Smooth muscle cell (in vitro differentiated cells): ENCODE measurements around the gene LYPD4. TPM values are rescaled to one million over a fixed set of nuclear protein-coding genes. Genes with fewer than 3 reads are reported as not detected.

Experiments used
- DNase-seq: peaks from one replicate; lab custom pipeline; 2025; ENCODE audit not compliant: unreplicated experiment; lab: John Stamatoyannopoulos, UW
- H2AFZ ChIP-seq: fragments of 200-600 bp; sonication (generic); 2 replicates; pipeline ENCODE4 v1.6.0; 2016; ENCODE audit warnings: antibody characterized with exemption, low read depth, mild to moderate bottlenecking
- H3F3A ChIP-seq: fragments of 200-600 bp; sonication (generic); 2 replicates; pipeline ENCODE4 v1.6.0; 2017; ENCODE audit warnings: antibody characterized with exemption, low read depth
- H3K27ac ChIP-seq: fragments of 200-600 bp; sonication (generic); 2 replicates; pipeline ENCODE4 v1.5.1; 2016; ENCODE audit warnings: low read depth, mild to moderate bottlenecking
- H3K27me3 ChIP-seq: fragments of 200-600 bp; sonication (generic); 2 replicates; pipeline ENCODE4 v1.6.1; 2016; ENCODE audit warnings: low read depth, mild to moderate bottlenecking
- H3K36me3 ChIP-seq: fragments of 200-600 bp; sonication (generic); 2 replicates; pipeline ENCODE4 v1.5.1; 2016; ENCODE audit warnings: low read depth
- H3K4me1 ChIP-seq: fragments of 200-600 bp; sonication (generic); 2 replicates; pipeline ENCODE4 v1.5.1; 2016; ENCODE audit warnings: low read depth
- H3K4me2 ChIP-seq: fragments of 200-600 bp; sonication (generic); 2 replicates; pipeline ENCODE4 v1.6.0; 2016; ENCODE audit warnings: mild to moderate bottlenecking
- H3K4me3 ChIP-seq: fragments of 200-600 bp; sonication (generic); 2 replicates; pipeline ENCODE4 v1.5.1; 2016; ENCODE audit warnings: mild to moderate bottlenecking
- H3K79me2 ChIP-seq: fragments of 200-600 bp; sonication (generic); 2 replicates; pipeline ENCODE4 v1.6.0; 2016; ENCODE audit warnings: low read depth, mild to moderate bottlenecking
- H3K9ac ChIP-seq: fragments of 200-600 bp; sonication (generic); 2 replicates; pipeline ENCODE4 v1.6.0; 2016; ENCODE audit warnings: low read depth
- H3K9me3 ChIP-seq: fragments of 200-600 bp; sonication (generic); replicated peaks from 2 replicates; pipeline ENCODE4 v1.5.1; 2016; ENCODE audit warnings: low read depth
- H4K20me1 ChIP-seq: fragments of 200-600 bp; sonication (generic); 2 replicates; pipeline ENCODE4 v1.6.0; 2016; ENCODE audit warnings: low read depth
- CTCF ChIP-seq: fragments of 200-600 bp; sonication (generic); IDR thresholded peaks from 2 replicates; pipeline ENCODE4 v1.5.1; 2017; ENCODE audit warnings: borderline replicate concordance, mild to moderate bottlenecking, antibody characterized with exemption; ENCODE audit not compliant: insufficient read depth, poor library complexity, severe bottlenecking
- WGBS: methylation state at CpG from one replicate; pipeline ENCODE4 v1.1.7; 2016; ENCODE audit warnings: low lambda C conversion rate; 5-methylcytosine and 5-hydroxymethylcytosine counted together
- polyA plus RNA-seq: library from polyadenylated mRNA; unstranded; fragments of >200 nt; fragmentation: Nextera tagmentation; extraction: Ambion mirVana; gene quantifications from 2 replicates; pipeline ENCODE4 v1.2.1, GENCODE V29; 2016
- total RNA-seq: library from RNA; depleted of rRNA; stranded (reverse); fragments of >200 nt; gene quantifications from 2 replicates; pipeline ENCODE4 v1.2.3, GENCODE V29; 2014

The LYPD4 gene
- total and polyA plus RNA-seq, 2 experiments from 2014 or later, result not detected

- no peaks in the 10 kb centered on the region for H3K4me1 ChIP-seq
- DNase-seq, result no peak
- no peaks in the 10 kb centered on the region for H3K27me3 ChIP-seq
- H3K36me3 ChIP-seq, result no peaks in the 10 kb centered on the region
- H4K20me1 ChIP-seq, result peaks cover 99% of the 10 kb centered on the region
- no peak for TF ChIP-seq CTCF
- no peak overlapping the region for H3K9ac ChIP-seq
- peaks cover 46% of the 10 kb centered on the region for H3K79me2 ChIP-seq
- WGBS, result 96% methylated on average over 10 of the region's 10 CpGs
- peaks cover 45% of the 10 kb centered on the region for H3F3A ChIP-seq
- no peak overlapping the region for H3K4me3 ChIP-seq
- H3K4me2 ChIP-seq, result no peak overlapping the region
- H3K9me3 ChIP-seq, result no peaks in the 10 kb centered on the region
- no peak overlapping the region for H2AFZ ChIP-seq
- no peak overlapping the region for H3K27ac ChIP-seq
Measured at GRCh38 chr19:41868120-41868988, 23.9 kb upstream of the LYPD4 start.

- no peaks in the 10 kb centered on the region for H3K27me3 ChIP-seq
- H3K9ac ChIP-seq, result no peak overlapping the region
- H3K4me3 ChIP-seq, result no peak overlapping the region
- TF ChIP-seq CTCF, result no peak
- H3K4me2 ChIP-seq, result no peak overlapping the region
- no peak overlapping the region for H2AFZ ChIP-seq
- no peak for DNase-seq
- H3K36me3 ChIP-seq, result peaks cover 5% of the 10 kb centered on the region
- WGBS, result 93% methylated on average over 3 of the region's 3 CpGs
- peaks cover 31% of the 10 kb centered on the region for H3F3A ChIP-seq
- no peak overlapping the region for H3K27ac ChIP-seq
- H3K9me3 ChIP-seq, result no peaks in the 10 kb centered on the region
- H3K79me2 ChIP-seq, result peaks cover 67% of the 10 kb centered on the region
- H4K20me1 ChIP-seq, result peaks cover 100% of the 10 kb centered on the region
- peaks cover 13% of the 10 kb centered on the region for H3K4me1 ChIP-seq
Measured at GRCh38 chr19:41866284-41866683, 21.8 kb upstream of the LYPD4 start.

- H3K27ac ChIP-seq, result peak overlapping the region; percentile 1
- 94% methylated on average over 5 of the region's 5 CpGs for WGBS
- DNase-seq, result no peak
Measured at GRCh38 chr19:41864374-41864773, 19.9 kb upstream of the LYPD4 start.

More at GRCh38 chr19:41864374-41864773, 19.9 kb upstream of the LYPD4 start:
- Histone ChIP-seq H3K4me1 (peaks cover 17% of the 10 kb centered on the region), H3F3A (peaks cover 15% of the 10 kb centered on the region), H3K27me3 (no peaks in the 10 kb centered on the region), H3K79me2 (peaks cover 79% of the 10 kb centered on the region), H4K20me1 (peaks cover 90% of the 10 kb centered on the region), H3K9ac (no peak overlapping the region), H3K4me2 (no peak overlapping the region), H3K9me3 (no peaks in the 10 kb centered on the region), H2AFZ (no peak overlapping the region), H3K36me3 (peaks cover 5% of the 10 kb centered on the region), H3K4me3 (no peak overlapping the region)
- no peak for TF ChIP-seq CTCF
